HepG2 (cell line): Measurements from ENCODE around the gene TTC31. TPM values are rescaled to one million over a fixed set of nuclear protein-coding genes. Genes with fewer than 3 reads are reported as not detected.

Experiments used
- AHR ChIP-seq: IDR thresholded peaks from 2 replicates; pipeline ENCODE4 v1.6.1; 2018; ENCODE audit warnings: missing genetic modification reagents, missing compliant biosample characterization
- AKAP8 ChIP-seq: sonication (generic); formaldehyde crosslinking; IDR thresholded peaks from 2 replicates; pipeline ENCODE4 v1.5.1; 2020; ENCODE audit warnings: mild to moderate bottlenecking, missing genetic modification reagents
- ATRX ChIP-seq: sonication (generic); formaldehyde crosslinking; IDR thresholded peaks from 2 replicates; pipeline ENCODE4 v1.4.0; 2020; ENCODE audit warnings: missing genetic modification reagents, borderline replicate concordance
- CHCHD3 ChIP-seq: sonication (generic); formaldehyde crosslinking; IDR thresholded peaks from 2 replicates; pipeline ENCODE4 v1.8.0; 2022; ENCODE audit warnings: mild to moderate bottlenecking, missing genetic modification reagents, moderate library complexity
- CSRNP1 ChIP-seq: sonication (generic); formaldehyde crosslinking; IDR thresholded peaks from 2 replicates; pipeline ENCODE4 v1.8.1; 2023; ENCODE audit warnings: mild to moderate bottlenecking, missing genetic modification reagents
- DNMT1 ChIP-seq: sonication (generic); formaldehyde crosslinking; IDR thresholded peaks from 2 replicates; pipeline ENCODE4 v1.5.1; 2020; ENCODE audit warnings: mild to moderate bottlenecking, missing genetic modification reagents
- HNRNPK ChIP-seq: fragments of 200-400 bp; formaldehyde crosslinking; IDR thresholded peaks from 2 replicates; pipeline ENCODE4 v1.6.1; 2018; ENCODE audit warnings: low read length, low read depth, moderate library complexity, mild to moderate bottlenecking; ENCODE audit not compliant: poor library complexity, severe bottlenecking
- JUND ChIP-seq: sonication (generic); formaldehyde crosslinking; IDR thresholded peaks from 2 replicates; pipeline ENCODE4 v1.8.0; 2022; ENCODE audit warnings: mild to moderate bottlenecking, missing genetic modification reagents
- MEIS2 ChIP-seq: sonication (generic); formaldehyde crosslinking; IDR thresholded peaks from 2 replicates; pipeline ENCODE4 v1.9.0; 2021; ENCODE audit warnings: mild to moderate bottlenecking, missing genetic modification reagents
- MLLT10 ChIP-seq: sonication (generic); formaldehyde crosslinking; IDR thresholded peaks from 2 replicates; pipeline ENCODE4 v1.4.0; 2020; ENCODE audit warnings: missing genetic modification reagents
- NCOA1 ChIP-seq: sonication (generic); formaldehyde crosslinking; IDR thresholded peaks from 2 replicates; pipeline ENCODE4 v1.9.0; 2021; ENCODE audit warnings: missing genetic modification reagents
- PCBP1 ChIP-seq: fragments of 200-400 bp; formaldehyde crosslinking; IDR thresholded peaks from 2 replicates; pipeline ENCODE4 v1.6.1; 2017; ENCODE audit warnings: mild to moderate bottlenecking, low read depth, low read length, borderline replicate concordance
- PCBP2 ChIP-seq: fragments of 200-400 bp; formaldehyde crosslinking; optimal IDR thresholded peaks from 2 replicates; pipeline ENCODE3; 2018; ENCODE audit warnings: low read length, low read depth; ENCODE audit not compliant: poor library complexity, severe bottlenecking
- PHF21A ChIP-seq: sonication (generic); formaldehyde crosslinking; IDR thresholded peaks from 2 replicates; pipeline ENCODE4 v1.5.0; 2020; ENCODE audit warnings: mild to moderate bottlenecking, missing genetic modification reagents
- POLR2A ChIP-seq, 2 experiments: IDR thresholded peaks; 2 replicates each; pipeline ENCODE4 v1.6.1; 2011; ENCODE audit warnings: low read depth in 2 of 2, low read length in 2 of 2, mild to moderate bottlenecking in 1 of 2, moderate library complexity in 1 of 2; ENCODE audit not compliant: insufficient read depth in 1 of 2
- TFDP2 ChIP-seq: sonication (generic); formaldehyde crosslinking; IDR thresholded peaks from 2 replicates; pipeline ENCODE4 v1.4.0; 2020; ENCODE audit warnings: missing genetic modification reagents
- ZBTB26 ChIP-seq: IDR thresholded peaks from 2 replicates; pipeline ENCODE4 v1.6.1; 2016; ENCODE audit warnings: missing compliant biosample characterization, missing genetic modification reagents, borderline replicate concordance
- ZNF143 ChIP-seq: sonication (generic); formaldehyde crosslinking; IDR thresholded peaks from 2 replicates; pipeline ENCODE4 v1.4.0; 2020; ENCODE audit warnings: missing genetic modification reagents
- ZNF331 ChIP-seq: sonication (generic); formaldehyde crosslinking; IDR thresholded peaks from 2 replicates; pipeline ENCODE4 v1.4.0; 2020; ENCODE audit warnings: missing genetic modification reagents
- ZNF432 ChIP-seq: sonication (generic); formaldehyde crosslinking; IDR thresholded peaks from 2 replicates; pipeline ENCODE4 v1.5.0; 2020; ENCODE audit warnings: missing genetic modification reagents, mild to moderate bottlenecking, borderline replicate concordance
- ZNF570 ChIP-seq: sonication (generic); formaldehyde crosslinking; IDR thresholded peaks from 2 replicates; pipeline ENCODE4 v1.4.0; 2020; ENCODE audit warnings: mild to moderate bottlenecking, missing genetic modification reagents, borderline replicate concordance
- ZNF598 ChIP-seq: sonication (generic); formaldehyde crosslinking; IDR thresholded peaks from 2 replicates; pipeline ENCODE4 v1.5.1; 2020; ENCODE audit warnings: mild to moderate bottlenecking, missing genetic modification reagents, borderline replicate concordance
- ZNF616 ChIP-seq: sonication (generic); formaldehyde crosslinking; IDR thresholded peaks from 2 replicates; pipeline ENCODE4 v1.5.0; 2020; ENCODE audit warnings: low read depth, mild to moderate bottlenecking, missing genetic modification reagents
- polyA plus RNA-seq, 8 experiments: library from polyadenylated mRNA; depleted of rRNA in 3 of 8; stranded (reverse) in 7 of 8; unstranded in 1 of 8; fragments of >200 nt; fragmentation: Illumina TruSeq in 4 of 8; extraction: Trizol in 4 of 8; gene quantifications; 2 replicates each; pipeline versions ENCODE4 v1.2.1 to v1.2.3, GENCODE V29; 2011 to 2016; ENCODE audit warnings: low read depth in 4 of 8, missing spikeins in 1 of 8, mixed read lengths in 1 of 8; ENCODE audit not compliant: insufficient read depth in 1 of 8
- total RNA-seq, 5 experiments: library from RNA; depleted of rRNA; stranded (reverse); fragments of >200 nt; fragmentation: Illumina TruSeq; extraction: Trizol; gene quantifications; 2 replicates each; pipeline ENCODE4 v1.2.3, GENCODE V29; 2016; ENCODE audit warnings: low read depth in 1 of 5

Gene TTC31
- total and polyA plus RNA-seq, 2 of the 13 experiments (the other 11 are each of a cell fraction or from before 2014, with no cell fraction given), result 28.3 to 39.5 TPM

GRCh38 chr2:74525717-74526648 lies 43.1 kb downstream of the TTC31 start, which contains the start of gene DQX1 (continued):
- TF ChIP-seq HNRNPK (no peak), MLLT10 (no peak), MEIS2 (CRISPR knock-in tag) (no peak), PCBP2 (no peak), JUND (CRISPR knock-in tag) (no peak), PHF21A (CRISPR knock-in tag) (no peak), ZNF598 (peak; percentile 73), ZNF432 (CRISPR knock-in tag) (no peak), NCOA1 (no peak), POLR2A (IDR thresholded peaks at IDR 0.05; ENCODE audit: insufficient read depth in 1 of 2, low read depth in 2 of 2, low read length in 2 of 2) (peak; percentile 98 to 99), ZBTB26 (CRISPR knock-in tag) (peak; percentile 52; the same call in 1 of the 2 replicates), ZNF331 (CRISPR knock-in tag) (peak; percentile 73; the same call in 1 of the 2 replicates), AKAP8 (CRISPR knock-in tag) (no peak), DNMT1 (no peak), CSRNP1 (no peak; the same call in 1 of the 2 replicates), ZNF570 (CRISPR knock-in tag) (no peak), TFDP2 (CRISPR knock-in tag) (peak; percentile 37; the same call in 1 of the 2 replicates), ZNF616 (CRISPR knock-in tag) (no peak), AHR (CRISPR knock-in tag) (peak; percentile 57; the same call in 1 of the 2 replicates), CHCHD3 (CRISPR knock-in tag) (no peak), ZNF143 (CRISPR knock-in tag) (peak; percentile 96), PCBP1 (no peak), ATRX (no peak)
